K562 (cell line): ENCODE data around the gene LAPTM4A. TPM values are rescaled to one million over a fixed set of nuclear protein-coding genes. Genes with fewer than 3 reads are reported as not detected.

Experiments used
- ELF4 ChIP-seq: fragments of 450-650 bp; formaldehyde crosslinking; IDR thresholded peaks from 2 replicates; pipeline ENCODE4 v1.4.0; 2022; ENCODE audit warnings: missing genetic modification characterization
- GABPB2 ChIP-seq: fragments of 250-450 bp; sonication (Bioruptor Pico); conservative IDR thresholded peaks from 2 replicates; pipeline ENCODE4 v1.5.1; 2021; ENCODE audit warnings: mild to moderate bottlenecking
- MAZ ChIP-seq, 2 experiments: fragments of 450-650 bp in 1 of 2; sonication (generic) in 1 of 2; formaldehyde crosslinking; IDR thresholded peaks in 1 of 2; conservative IDR thresholded peaks in 1 of 2; 2 replicates each; pipeline versions ENCODE4 v1.4.0 to v1.5.0; 2020; ENCODE audit warnings: mild to moderate bottlenecking in 1 of 2, missing genetic modification reagents in 1 of 2
- NCOA4 ChIP-seq: fragments of 450-650 bp; IDR thresholded peaks from 2 replicates; pipeline ENCODE4 v1.6.1; 2018; ENCODE audit warnings: mild to moderate bottlenecking; ENCODE audit not compliant: partially characterized antibody
- NFIC ChIP-seq: fragments of 450-650 bp; IDR thresholded peaks from 2 replicates; pipeline ENCODE4 v1.6.1; 2017; ENCODE audit warnings: mild to moderate bottlenecking, inconsistent platforms
- NFYB ChIP-seq: IDR thresholded peaks from 2 replicates; pipeline ENCODE4 v1.6.1; 2011; ENCODE audit warnings: mild to moderate bottlenecking, moderate library complexity; ENCODE audit not compliant: insufficient read length; ENCODE audit errors: extremely low read depth
- NR1H2 ChIP-seq: sonication (generic); formaldehyde crosslinking; IDR thresholded peaks from 2 replicates; pipeline ENCODE4 v1.4.0; 2020; ENCODE audit warnings: mild to moderate bottlenecking, missing genetic modification reagents
- PCBP2 ChIP-seq: fragments of 200-400 bp; formaldehyde crosslinking; IDR thresholded peaks from 2 replicates; pipeline ENCODE4 v1.6.1; 2018; ENCODE audit warnings: low read length, low read depth, mild to moderate bottlenecking, moderate library complexity; ENCODE audit not compliant: poor library complexity, severe bottlenecking
- PRMT5 ChIP-seq: sonication (generic); formaldehyde crosslinking; IDR thresholded peaks from 2 replicates; pipeline ENCODE4 v1.5.0; 2020; ENCODE audit warnings: missing genetic modification reagents
- PTBP1 ChIP-seq: fragments of 200-400 bp; formaldehyde crosslinking; IDR thresholded peaks from 2 replicates; pipeline ENCODE4 v1.6.1; 2017; ENCODE audit warnings: low read depth, low read length
- RHOXF2B ChIP-seq: fragments of 250-450 bp; sonication (Bioruptor Pico); conservative IDR thresholded peaks from 2 replicates; pipeline ENCODE4 v1.5.1; 2021
- SAP30 ChIP-seq: fragments of 200-600 bp; sonication (generic); IDR thresholded peaks from 2 replicates; pipeline ENCODE4 v1.6.1; 2012; ENCODE audit warnings: borderline replicate concordance, low read depth, mild to moderate bottlenecking, moderate library complexity, low read length, control low read depth, inconsistent platforms; ENCODE audit not compliant: insufficient read depth, poor library complexity, severe bottlenecking
- SRF ChIP-seq, 2 experiments: fragments of 250-450, 450-650 bp in 1 of 2; sonication (Bioruptor Pico) in 1 of 2; sonication (generic) in 1 of 2; formaldehyde crosslinking; IDR thresholded peaks; 2 replicates each; pipeline versions ENCODE4 v1.5.0 to v1.5.1; 2020 to 2022; ENCODE audit warnings: mild to moderate bottlenecking in 1 of 2, missing genetic modification reagents in 1 of 2
- ZNF184 ChIP-seq: sonication (generic); formaldehyde crosslinking; IDR thresholded peaks from 2 replicates; pipeline ENCODE4 v1.5.0; 2020; ENCODE audit warnings: missing genetic modification reagents
- ZNF263 ChIP-seq: sonication (generic); formaldehyde crosslinking; IDR thresholded peaks from 2 replicates; pipeline ENCODE4 v1.8.0; 2022; ENCODE audit warnings: mild to moderate bottlenecking, missing genetic modification reagents, borderline replicate concordance
- ZSCAN29 ChIP-seq: fragments of 450-650 bp; IDR thresholded peaks from 2 replicates; pipeline ENCODE4 v1.6.1; 2017
- polyA plus RNA-seq, 8 experiments: library from polyadenylated mRNA; depleted of rRNA in 4 of 8; stranded (reverse) in 5 of 8; unstranded in 3 of 8; fragments of >200 nt; fragmentation: Nextera tagmentation in 2 of 8; fragmentation: Illumina TruSeq in 1 of 8; extraction: Ambion mirVana in 2 of 8; extraction: Trizol in 1 of 8; gene quantifications; 2 replicates each; pipeline versions ENCODE4 v1.2.1 to v1.2.3, GENCODE V29; 2011 to 2014; ENCODE audit warnings: inconsistent platforms in 1 of 8, missing spikeins in 1 of 8
- total RNA-seq, 7 experiments: library from RNA; depleted of rRNA in 6 of 7; stranded (reverse); fragments of >200 nt in 6 of 7; fragmentation: Illumina TruSeq in 2 of 7; extraction: Trizol in 2 of 7; gene quantifications; 2 replicates each; pipeline versions ENCODE4 v1.2.1 to v1.2.3, GENCODE V29; 2011 to 2021; ENCODE audit warnings: low replicate concordance in 1 of 7
- TF ChIP-seq, protein P1 (sequence below), 2 experiments: fragments of 450-650 bp in 1 of 2; sonication (generic) in 1 of 2; formaldehyde crosslinking in 1 of 2; IDR thresholded peaks in 1 of 2; conservative IDR thresholded peaks in 1 of 2; 2 replicates each; pipeline versions ENCODE4 v1.6.1 to v1.8.1; 2016 to 2023; ENCODE audit warnings: mild to moderate bottlenecking in 2 of 2, moderate library complexity in 2 of 2, inconsistent platforms in 1 of 2, missing genetic modification reagents in 1 of 2
- TF ChIP-seq, protein P2 (sequence below): fragments of 250-450 bp; sonication (Bioruptor Pico); IDR thresholded peaks from 2 replicates; pipeline ENCODE4 v1.5.0; 2021
- TF ChIP-seq, protein P3 (sequence below), 2 experiments: fragments of 450-650 bp; conservative IDR thresholded peaks; 2 replicates each; pipeline ENCODE4 v1.6.1; 2017; ENCODE audit warnings: mild to moderate bottlenecking in 2 of 2, moderate library complexity in 2 of 2
- TF ChIP-seq, protein P4 (sequence below): fragments of 450-650 bp; formaldehyde crosslinking; IDR thresholded peaks from 2 replicates; pipeline ENCODE4 v1.4.0; 2020; ENCODE audit warnings: mild to moderate bottlenecking, moderate library complexity
- TF ChIP-seq, protein P5 (sequence below): fragments of 450-650 bp; IDR thresholded peaks from 2 replicates; pipeline ENCODE4 v1.7.0; 2016; ENCODE audit warnings: borderline replicate concordance

The LAPTM4A gene
- total and polyA plus RNA-seq, 9 of the 15 experiments (the other 6 are each of a cell fraction or from before 2014, with no cell fraction given), result 13.4 to 157 (median 50.1) TPM

DNA sequence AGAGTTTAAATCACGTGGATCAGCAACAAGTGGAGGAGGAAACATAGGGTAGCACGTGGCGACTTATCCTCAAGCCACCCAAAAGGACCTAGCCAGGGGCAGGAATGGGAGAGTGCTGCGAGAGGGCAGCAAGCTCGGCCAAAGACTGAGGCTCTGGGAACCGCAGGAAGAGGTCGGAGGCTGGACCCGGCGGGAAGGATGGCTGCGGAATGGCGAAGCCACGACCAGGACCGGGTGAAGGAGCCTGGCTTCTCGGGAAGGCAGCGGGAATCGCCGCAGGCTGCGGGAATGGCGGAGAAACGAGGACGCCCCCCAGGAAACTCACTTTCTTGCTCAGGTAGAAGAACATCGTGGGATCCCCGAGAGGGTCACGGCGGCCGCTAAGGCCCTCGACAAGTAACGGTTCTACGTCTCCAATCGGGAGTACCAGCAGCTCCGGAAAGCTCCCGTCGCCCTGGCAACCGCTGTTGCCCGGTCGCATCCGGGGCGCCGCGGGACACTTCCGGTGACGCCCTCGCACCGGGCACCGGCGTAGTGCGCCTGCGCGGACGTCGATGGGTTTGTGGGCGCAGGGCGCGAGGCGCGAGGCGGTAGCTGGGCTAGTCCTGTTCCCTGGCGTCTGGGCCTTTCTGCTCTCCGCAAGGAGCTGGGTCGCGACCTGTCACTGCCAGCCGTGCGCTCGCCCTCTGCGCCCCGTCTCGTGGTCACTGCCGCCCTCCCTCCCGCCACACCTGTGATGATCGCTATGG is 61.6 kb downstream of the LAPTM4A start, which contains the start of gene WDR35 (continued):
- TF ChIP-seq, protein P1, sequence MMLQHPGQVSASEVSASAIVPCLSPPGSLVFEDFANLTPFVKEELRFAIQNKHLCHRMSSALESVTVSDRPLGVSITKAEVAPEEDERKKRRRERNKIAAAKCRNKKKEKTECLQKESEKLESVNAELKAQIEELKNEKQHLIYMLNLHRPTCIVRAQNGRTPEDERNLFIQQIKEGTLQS (IDR thresholded peaks at IDR 0.05), result no peak
- TF ChIP-seq, protein P1 (CRISPR knock-in tag; conservative IDR thresholded peaks at IDR 0.05), result no peak
- TF ChIP-seq MAZ (CRISPR knock-in tag; conservative IDR thresholded peaks at IDR 0.05 in 1 of 2, IDR thresholded peaks at IDR 0.05 in 1 of 2) (peak in 1 of 2 experiments; percentile 40; a peak in 1 of 4 replicates), ZNF263 (CRISPR knock-in tag) (peak; percentile 19; the same call in 1 of the 2 replicates), ZNF184 (no peak), PRMT5 (no peak), SAP30 (peak; percentile 72), PCBP2 (no peak), PTBP1 (no peak), NCOA4 (no peak), SRF (CRISPR knock-in tag; IDR thresholded peaks at IDR 0.05) (no peak), RHOXF2B (CRISPR knock-in tag) (no peak), ELF4 (no peak), ZSCAN29 (no peak), NFYB (no peak), NR1H2 (CRISPR knock-in tag) (0 out of 2 replicates have a peak, but pooled peaks have one; percentile 33), GABPB2 (CRISPR knock-in tag) (no peak), NFIC (peak; percentile 28; the same call in 1 of the 2 replicates)
- TF ChIP-seq, protein P2, sequence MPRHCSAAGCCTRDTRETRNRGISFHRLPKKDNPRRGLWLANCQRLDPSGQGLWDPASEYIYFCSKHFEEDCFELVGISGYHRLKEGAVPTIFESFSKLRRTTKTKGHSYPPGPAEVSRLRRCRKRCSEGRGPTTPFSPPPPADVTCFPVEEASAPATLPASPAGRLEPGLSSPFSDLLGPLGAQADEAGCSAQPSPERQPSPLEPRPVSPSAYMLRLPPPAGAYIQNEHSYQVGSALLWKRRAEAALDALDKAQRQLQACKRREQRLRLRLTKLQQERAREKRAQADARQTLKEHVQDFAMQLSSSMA (CRISPR knock-in tag), result no peak
- TF ChIP-seq, protein P3, sequence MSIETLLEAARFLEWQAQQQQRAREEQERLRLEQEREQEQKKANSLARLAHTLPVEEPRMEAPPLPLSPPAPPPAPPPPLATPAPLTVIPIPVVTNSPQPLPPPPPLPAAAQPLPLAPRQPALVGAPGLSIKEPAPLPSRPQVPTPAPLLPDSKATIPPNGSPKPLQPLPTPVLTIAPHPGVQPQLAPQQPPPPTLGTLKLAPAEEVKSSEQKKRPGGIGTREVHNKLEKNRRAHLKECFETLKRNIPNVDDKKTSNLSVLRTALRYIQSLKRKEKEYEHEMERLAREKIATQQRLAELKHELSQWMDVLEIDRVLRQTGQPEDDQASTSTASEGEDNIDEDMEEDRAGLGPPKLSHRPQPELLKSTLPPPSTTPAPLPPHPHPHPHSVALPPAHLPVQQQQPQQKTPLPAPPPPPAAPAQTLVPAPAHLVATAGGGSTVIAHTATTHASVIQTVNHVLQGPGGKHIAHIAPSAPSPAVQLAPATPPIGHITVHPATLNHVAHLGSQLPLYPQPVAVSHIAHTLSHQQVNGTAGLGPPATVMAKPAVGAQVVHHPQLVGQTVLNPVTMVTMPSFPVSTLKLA (conservative IDR thresholded peaks at IDR 0.05), result peak; percentile 87 to 92
- TF ChIP-seq, protein P4, sequence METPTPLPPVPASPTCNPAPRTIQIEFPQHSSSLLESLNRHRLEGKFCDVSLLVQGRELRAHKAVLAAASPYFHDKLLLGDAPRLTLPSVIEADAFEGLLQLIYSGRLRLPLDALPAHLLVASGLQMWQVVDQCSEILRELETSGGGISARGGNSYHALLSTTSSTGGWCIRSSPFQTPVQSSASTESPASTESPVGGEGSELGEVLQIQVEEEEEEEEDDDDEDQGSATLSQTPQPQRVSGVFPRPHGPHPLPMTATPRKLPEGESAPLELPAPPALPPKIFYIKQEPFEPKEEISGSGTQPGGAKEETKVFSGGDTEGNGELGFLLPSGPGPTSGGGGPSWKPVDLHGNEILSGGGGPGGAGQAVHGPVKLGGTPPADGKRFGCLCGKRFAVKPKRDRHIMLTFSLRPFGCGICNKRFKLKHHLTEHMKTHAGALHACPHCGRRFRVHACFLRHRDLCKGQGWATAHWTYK (CRISPR knock-in tag), result no peak
- TF ChIP-seq, protein P5, sequence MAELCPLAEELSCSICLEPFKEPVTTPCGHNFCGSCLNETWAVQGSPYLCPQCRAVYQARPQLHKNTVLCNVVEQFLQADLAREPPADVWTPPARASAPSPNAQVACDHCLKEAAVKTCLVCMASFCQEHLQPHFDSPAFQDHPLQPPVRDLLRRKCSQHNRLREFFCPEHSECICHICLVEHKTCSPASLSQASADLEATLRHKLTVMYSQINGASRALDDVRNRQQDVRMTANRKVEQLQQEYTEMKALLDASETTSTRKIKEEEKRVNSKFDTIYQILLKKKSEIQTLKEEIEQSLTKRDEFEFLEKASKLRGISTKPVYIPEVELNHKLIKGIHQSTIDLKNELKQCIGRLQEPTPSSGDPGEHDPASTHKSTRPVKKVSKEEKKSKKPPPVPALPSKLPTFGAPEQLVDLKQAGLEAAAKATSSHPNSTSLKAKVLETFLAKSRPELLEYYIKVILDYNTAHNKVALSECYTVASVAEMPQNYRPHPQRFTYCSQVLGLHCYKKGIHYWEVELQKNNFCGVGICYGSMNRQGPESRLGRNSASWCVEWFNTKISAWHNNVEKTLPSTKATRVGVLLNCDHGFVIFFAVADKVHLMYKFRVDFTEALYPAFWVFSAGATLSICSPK, result no peak
